ENCODE measurements around the gene KIAA1671. TPM values are rescaled to one million over a fixed set of nuclear protein-coding genes. Genes with fewer than 3 reads are reported as not detected.

KIAA1671 gene
- total and polyA plus RNA-seq, 2 of the 13 experiments (the other 11 are each of a cell fraction or from before 2014, with no cell fraction given) = 13.5 to 13.6 TPM

DNA sequence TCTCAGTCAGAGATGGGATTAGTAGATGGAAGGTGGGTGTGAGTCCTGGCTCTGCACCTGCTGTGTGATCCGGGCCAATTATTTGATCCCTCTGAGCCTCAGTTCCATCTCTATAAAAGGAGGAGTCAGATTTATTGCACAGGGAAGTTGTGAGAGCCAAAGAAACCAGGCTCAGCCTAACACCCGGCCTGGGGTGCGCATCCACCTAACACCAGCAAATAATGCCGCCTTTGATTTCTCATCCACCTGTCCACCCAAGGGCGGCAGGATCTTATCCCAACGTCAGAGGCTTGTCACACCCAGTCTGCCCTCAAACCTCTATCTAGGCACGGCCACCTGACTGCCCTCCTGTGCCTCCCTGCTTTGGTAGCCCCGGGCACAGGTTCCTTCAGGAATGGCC lies 269.3 kb downstream of the KIAA1671 start (continued):
- TF ChIP-seq ZFYVE20 (CRISPR knock-in tag; IDR thresholded peaks at IDR 0.05; ENCODE audit: borderline replicate concordance, low read depth) (no peak), ZNF850 (CRISPR knock-in tag; conservative IDR thresholded peaks at IDR 0.05) (no peak), KDM6A (CRISPR knock-in tag; IDR thresholded peaks at IDR 0.05; ENCODE audit: low read depth) (no peak)

DNA sequence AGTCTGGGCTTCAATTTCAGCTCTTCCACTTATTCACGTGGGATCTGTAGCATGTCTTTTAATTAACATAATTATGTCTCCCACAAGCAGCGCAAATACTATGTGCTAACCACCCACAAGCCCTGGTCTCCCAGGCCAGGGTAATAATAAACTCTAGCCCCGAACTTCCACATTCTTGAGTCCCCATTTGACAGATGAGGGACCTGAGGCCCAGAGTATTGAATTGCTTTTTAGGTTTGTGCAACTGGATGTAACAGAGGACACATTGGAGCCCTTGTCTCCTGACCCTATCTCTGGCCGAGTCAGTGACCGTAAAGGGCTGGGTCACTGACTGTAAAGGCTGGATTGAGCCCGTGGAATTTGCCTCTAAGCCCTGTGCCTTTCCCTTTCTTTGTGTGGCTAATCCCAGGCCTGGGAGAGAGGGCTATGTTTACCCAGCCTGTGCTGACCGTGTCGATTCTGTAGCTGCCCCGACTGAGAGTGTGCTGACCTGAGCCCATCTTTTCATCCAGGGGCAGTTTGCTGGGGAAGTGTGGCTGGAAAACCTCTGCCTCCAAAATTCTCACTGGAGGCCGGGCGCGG lies 270.8 kb downstream of the KIAA1671 start:
- H3K36me3 ChIP-seq (replicated peaks in 1 of 2; ENCODE audit: control insufficient read depth in 1 of 2, insufficient read depth in 2 of 2, low read length in 2 of 2) = no peaks in the 10 kb centered on the region
- H3K4me2 ChIP-seq (ENCODE audit: low read depth, low read length) = peak overlapping the region; percentile 34; the same call in 1 of the 2 replicates
- peaks cover 1 to 51% of the 10 kb centered on the region in 2 experiments; a peak in 3 of 5 replicates for H3K27me3 ChIP-seq (ENCODE audit: control insufficient read depth in 1 of 2, insufficient read depth in 2 of 2, low read length in 2 of 2)
- no peak overlapping the region for H3K9ac ChIP-seq (ENCODE audit: insufficient read depth, low read depth, low read length)
- no peak for FAIRE-seq
- H3K4me1 ChIP-seq (ENCODE audit: insufficient read depth, low read length) = no peaks in the 10 kb centered on the region
- no peak overlapping the region for H2AFZ ChIP-seq (ENCODE audit: low read length)
- no peak overlapping the region for H3K27ac ChIP-seq (ENCODE audit: extremely low read length, insufficient read depth, low read length)
- H3K4me3 ChIP-seq (replicated peaks in 1 of 3; ENCODE audit: insufficient read depth in 1 of 3, low read depth in 2 of 3, low read length in 3 of 3) = no peak overlapping the region
- no TSS peak for BruUV-seq (replicated peaks)
- intact Hi-C loops (cut with micrococcal nuclease; ENCODE audit: unreplicated experiment) (no loop called here), in situ Hi-C loops (cut with HindIII; ENCODE audit: extremely low pct_ligation_motif_present, low pct_unique_long_range_greater_than_20kb) (no loop called here)
- WGBS (ENCODE audit: low lambda C conversion rate) = 15% methylated on average over 4 of the region's 12 CpGs
- no peaks in the 10 kb centered on the region for H4K20me1 ChIP-seq (ENCODE audit: insufficient read depth, low read length)
- POLR2A ChIA-PET = no interaction called here
- DNase-seq (ENCODE audit: low spot score) = peak; percentile 16
- no peaks in the 10 kb centered on the region for H3K9me3 ChIP-seq (ENCODE audit: low read length)
- no peaks in the 10 kb centered on the region for H3K79me2 ChIP-seq (ENCODE audit: insufficient read depth, low read length)
- ATAC-seq = peak; percentile 88
- CTCF ChIA-PET (ENCODE audit: low intra/inter-chr PET ratio, low total read pairs) = no interaction called here
- TF ChIP-seq ZNF3 (CRISPR knock-in tag; IDR thresholded peaks at IDR 0.05) (0 out of 2 replicates have a peak, but pooled peaks have one; percentile 38), FOXA1 (IDR thresholded peaks at IDR 0.05) (no peak), FOXA1 (CRISPR knock-in tag; IDR thresholded peaks at IDR 0.05) (peak; percentile 66), ZMYM3 (CRISPR knock-in tag; IDR thresholded peaks at IDR 0.05) (peak; percentile 42; the same call in 1 of the 2 replicates), TEAD3 (CRISPR knock-in tag; optimal IDR thresholded peaks at IDR 0.05; ENCODE audit: borderline replicate concordance) (peak; percentile 26), HNF4A (CRISPR knock-in tag; IDR thresholded peaks at IDR 0.05) (0 out of 2 replicates have a peak, but pooled peaks have one; percentile 6), BCL6 (CRISPR knock-in tag; IDR thresholded peaks at IDR 0.05) (peak; percentile 26; the same call in 1 of the 2 replicates), KDM1A (CRISPR knock-in tag; IDR thresholded peaks at IDR 0.05) (peak; percentile 56; the same call in 1 of the 2 replicates), ZNF629 (CRISPR knock-in tag; conservative IDR thresholded peaks at IDR 0.05) (peak; percentile 87), NFE2L2 (IDR thresholded peaks at IDR 0.05; ENCODE audit: low read length) (no peak)
- TF ChIP-seq, protein P1, sequence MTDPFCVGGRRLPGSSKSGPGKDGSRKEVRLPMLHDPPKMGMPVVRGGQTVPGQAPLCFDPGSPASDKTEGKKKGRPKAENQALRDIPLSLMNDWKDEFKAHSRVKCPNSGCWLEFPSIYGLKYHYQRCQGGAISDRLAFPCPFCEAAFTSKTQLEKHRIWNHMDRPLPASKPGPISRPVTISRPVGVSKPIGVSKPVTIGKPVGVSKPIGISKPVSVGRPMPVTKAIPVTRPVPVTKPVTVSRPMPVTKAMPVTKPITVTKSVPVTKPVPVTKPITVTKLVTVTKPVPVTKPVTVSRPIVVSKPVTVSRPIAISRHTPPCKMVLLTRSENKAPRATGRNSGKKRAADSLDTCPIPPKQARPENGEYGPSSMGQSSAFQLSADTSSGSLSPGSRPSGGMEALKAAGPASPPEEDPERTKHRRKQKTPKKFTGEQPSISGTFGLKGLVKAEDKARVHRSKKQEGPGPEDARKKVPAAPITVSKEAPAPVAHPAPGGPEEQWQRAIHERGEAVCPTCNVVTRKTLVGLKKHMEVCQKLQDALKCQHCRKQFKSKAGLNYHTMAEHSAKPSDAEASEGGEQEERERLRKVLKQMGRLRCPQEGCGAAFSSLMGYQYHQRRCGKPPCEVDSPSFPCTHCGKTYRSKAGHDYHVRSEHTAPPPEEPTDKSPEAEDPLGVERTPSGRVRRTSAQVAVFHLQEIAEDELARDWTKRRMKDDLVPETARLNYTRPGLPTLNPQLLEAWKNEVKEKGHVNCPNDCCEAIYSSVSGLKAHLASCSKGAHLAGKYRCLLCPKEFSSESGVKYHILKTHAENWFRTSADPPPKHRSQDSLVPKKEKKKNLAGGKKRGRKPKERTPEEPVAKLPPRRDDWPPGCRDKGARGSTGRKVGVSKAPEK (CRISPR knock-in tag; IDR thresholded peaks at IDR 0.05; ENCODE audit: borderline replicate concordance) = no peak
